ENCODE data around the gene S100A3.
"Not testable (repeated sequence)": the region's sequence is repeated elsewhere in the genome, so short reads cannot be mapped to it uniquely, and the experiment has no call there.

The S100A3 gene, protein sequence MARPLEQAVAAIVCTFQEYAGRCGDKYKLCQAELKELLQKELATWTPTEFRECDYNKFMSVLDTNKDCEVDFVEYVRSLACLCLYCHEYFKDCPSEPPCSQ

DNA sequence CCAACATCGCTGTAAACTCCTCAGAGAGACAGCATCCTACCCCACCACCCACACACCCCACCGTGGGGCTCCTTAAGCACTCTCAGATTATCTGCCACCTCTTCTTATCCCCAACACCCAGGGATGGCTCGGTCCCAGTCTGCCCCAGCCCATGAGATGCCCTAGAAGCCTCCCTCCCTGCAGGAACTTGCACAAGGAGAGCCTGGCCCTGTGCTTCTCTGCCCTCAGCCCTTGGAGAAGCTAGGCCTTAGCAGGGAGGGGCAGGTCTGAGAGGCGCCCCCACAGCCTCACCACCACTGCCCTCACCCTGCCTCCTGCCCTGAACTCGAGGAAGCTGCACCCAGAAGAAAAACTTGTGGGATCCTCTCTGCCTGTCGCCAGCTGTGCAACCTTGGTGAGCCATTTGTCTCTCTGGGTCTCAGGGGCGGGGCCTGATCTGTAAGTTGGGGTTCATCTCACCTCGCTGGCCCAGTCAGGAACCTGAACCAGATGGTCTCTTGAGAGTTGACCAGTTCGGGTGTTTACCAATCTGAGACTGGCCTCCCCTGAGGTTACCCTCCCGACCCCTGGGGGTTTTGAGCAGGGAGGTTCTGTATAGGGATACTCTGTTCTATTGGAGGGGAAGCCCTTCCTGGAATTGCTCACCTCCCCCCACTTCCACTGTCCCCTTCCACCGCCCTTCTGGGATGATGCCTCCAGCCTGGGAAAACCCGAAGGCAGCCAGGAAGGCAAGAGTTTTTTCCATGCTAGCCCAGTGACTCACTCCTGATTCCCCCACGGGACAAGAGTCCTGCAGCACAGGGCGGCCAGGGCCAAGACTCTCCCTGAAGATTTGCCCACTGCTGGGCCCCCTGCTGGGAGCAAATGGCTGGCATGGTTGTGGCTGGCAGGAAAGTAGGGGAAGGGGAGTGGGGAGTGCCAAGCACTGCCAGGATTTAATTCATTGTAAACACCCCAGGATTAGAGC is at the start of gene S100A3:
Gene S100A3, minus strand, starts transcription at position 537 of the 967 bp plus-strand sequence. CDS start 773 bp downstream, outside the sequence.
- no peak for DNase-seq

DNA sequence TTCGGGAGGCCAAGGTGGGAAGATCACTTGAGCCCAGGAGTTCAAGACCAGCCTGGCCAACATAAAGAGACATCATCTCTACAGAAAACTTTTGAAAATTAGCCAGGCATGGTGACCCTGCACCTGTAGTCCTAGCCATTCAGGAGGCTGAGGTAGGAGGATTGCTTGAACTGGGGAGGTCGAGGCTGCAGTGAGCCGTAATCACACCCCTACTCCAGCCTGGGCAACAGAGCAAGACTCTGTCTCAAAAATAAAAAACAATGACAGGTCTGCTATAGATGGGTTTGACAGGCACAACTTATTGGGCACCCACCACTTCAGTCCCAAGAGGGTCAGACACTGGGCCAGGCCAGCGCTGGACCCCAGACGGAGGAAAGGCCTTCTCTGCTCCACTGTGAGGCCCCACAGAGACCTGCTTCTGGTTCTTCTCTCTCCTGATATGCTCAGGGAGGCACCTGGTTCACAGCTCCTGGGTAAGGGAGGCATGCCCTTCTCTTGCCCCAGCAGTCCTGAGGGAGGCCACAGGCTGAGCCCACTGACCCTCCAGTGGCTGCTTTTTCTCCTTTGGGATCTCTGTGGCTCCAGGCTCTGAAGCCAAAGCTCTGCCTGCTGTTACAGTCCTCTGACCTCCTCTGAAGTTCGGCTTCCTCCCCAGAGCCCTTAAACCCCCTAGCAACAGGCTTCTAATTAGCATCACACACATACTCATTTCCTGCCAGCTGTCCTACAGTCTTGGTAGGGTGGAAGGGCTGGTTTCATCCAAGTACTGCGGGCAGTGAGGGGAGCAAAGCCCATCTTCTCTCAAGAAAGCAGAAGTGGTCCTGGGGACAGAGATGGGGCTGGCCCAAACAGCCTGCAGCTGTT is 49.5 kb upstream of the S100A3 start:
- peak; percentile 16 for DNase-seq

DNA sequence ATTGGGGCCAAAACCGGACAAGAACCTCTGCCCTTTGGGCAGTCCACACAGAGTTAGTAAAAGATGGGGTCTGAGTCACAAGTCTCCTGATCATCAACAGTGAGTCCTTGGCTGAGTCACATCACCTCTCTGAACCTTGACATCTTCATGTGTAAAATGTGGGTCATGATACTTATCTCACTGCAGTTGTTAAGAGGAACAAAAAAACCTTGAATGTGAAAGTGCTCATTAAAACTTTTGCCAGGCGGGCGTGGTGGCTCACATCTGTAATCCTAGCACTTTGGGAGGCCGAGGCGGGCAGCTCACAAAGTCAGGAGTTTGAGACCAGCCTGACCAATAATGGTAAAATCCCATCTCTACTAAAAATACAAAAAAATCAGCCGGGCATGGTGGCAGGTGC is 48.1 kb upstream of the S100A3 start:
- DNase-seq = peak; percentile 2

DNA sequence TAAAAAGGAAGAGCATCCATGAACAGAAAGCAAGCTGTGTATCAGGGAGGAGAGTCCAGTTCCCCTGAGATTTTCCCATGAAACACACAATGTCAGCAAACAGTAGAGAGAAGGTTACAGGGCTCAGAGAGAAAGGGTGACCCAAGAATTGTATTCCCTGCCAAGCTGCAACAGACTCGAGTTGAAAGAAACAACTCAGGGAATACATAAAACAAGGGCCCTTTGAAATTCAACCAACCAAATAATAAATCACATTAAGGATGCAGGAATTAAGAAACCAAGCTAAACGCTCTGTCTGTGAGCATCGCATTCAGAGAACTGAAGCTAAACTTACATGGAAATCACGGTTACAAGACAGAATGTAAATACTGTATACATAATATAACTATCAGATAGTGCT is 43.7 kb upstream of the S100A3 start:
- no peak for DNase-seq

DNA sequence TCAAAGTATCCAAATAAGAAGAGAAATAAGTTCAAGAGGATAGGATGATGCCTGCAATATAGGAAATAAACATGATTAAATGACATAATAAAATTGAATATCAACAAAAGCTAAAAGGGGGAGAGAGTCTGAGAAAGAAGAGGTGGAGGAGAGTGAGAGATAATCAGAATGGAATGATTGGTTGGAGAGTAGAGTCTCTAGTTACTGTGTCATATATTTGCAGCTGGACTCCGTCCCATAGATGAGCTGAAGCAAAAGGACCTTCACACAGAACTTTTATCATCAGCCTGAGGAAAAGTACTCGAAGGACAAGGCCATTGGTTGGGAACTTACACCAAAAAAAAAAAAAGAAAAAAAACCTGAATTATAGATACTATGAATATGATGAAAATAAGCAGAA is 39.4 kb upstream of the S100A3 start:
- no peak for DNase-seq

DNA sequence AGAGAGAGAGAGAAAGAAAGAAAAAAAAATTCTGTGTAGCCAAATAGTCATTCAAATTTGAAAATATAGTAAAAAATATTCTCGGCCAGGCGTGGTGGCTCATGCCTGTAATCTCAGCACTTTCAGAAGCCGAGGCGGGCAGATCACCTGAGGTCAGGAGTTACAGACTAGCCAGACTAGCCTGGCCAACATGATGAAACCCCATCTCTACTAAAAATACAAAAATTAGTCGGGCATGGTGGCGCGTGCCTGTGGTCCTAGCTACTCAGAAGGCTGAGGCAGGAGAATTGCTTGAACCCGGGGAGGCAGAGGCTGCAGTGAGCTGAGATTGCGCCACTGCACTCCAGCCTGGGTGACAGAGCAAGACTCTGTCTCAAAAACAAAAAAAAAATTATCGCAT is 39.0 kb upstream of the S100A3 start:
- not testable (repeated sequence) for DNase-seq

DNA sequence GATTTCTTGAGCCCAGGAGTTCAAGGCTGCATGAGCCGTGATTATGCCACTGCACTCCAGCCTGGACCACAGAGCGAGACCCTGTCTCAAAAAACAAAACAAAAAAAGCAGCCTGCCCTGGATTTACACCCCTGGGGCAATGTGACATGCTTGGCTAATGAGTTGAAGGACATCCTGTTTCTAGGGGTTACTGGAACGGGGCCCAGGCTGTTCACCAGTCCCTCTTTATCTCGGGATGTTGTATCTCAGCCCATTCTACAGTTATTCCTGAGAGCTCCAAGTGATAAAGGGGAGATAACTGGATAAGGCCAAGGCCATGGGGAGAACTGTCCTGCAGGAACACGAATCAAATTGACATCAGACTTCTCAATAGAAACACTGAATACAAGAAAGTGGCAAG is 38.3 kb upstream of the S100A3 start:
- DNase-seq = no peak

DNA sequence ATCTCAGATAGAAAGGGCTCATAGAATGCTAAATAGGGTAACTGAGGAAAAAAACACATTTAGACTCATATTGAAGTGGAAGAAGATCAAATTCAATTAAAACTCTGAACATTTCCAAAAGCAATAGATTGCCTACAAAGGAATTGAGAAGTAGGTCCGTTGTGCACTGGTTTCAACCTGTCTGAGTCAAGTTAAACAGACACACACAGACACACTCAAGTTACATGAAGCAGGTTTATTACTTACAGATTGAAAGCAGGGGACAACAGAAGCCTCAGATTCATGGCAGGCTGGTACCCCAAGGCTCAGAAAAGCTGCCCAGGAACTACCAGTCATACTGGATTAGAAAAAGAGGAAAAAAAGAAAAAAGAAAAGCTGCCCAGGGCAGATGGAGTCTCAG is 37.3 kb upstream of the S100A3 start:
- no peak for DNase-seq

DNA sequence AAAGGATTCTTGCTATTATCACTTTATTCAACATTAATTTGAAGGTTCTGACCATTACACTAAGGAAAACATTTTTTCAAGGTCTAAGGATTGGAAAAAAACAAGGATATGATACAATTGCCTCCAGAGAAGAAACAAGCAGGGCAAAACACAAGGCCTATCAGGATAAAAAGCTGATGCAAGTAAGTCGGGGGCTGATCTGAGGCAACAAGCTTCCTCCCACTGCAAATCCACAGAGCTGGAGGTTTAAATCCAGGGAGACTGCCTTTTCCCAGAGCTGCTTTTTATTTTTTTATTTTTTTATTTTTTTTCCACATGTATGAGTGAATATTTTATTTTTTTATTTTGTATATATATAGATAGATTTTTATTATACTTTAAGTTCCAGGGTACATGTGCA is 35.9 kb upstream of the S100A3 start:
- no peak for DNase-seq

DNA sequence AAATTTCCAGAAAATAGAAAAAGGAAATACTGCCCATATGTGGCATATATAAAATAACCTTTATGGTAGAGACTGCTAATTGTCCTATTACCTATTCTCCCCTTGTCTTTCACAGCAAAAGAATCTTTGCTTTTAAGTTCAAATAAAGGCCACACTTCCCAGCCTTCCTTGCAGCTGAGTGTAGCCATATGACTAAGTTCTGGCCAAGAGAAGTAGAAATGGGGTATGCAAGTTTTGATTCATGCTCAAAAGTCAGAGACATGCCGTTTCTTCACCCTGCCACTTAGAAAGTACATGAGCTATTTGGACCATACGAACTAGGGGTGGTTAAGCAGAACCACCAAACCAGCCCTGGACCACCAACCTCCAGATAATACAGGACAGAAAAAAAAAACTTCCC is 34.9 kb upstream of the S100A3 start:
- DNase-seq = no peak

DNA sequence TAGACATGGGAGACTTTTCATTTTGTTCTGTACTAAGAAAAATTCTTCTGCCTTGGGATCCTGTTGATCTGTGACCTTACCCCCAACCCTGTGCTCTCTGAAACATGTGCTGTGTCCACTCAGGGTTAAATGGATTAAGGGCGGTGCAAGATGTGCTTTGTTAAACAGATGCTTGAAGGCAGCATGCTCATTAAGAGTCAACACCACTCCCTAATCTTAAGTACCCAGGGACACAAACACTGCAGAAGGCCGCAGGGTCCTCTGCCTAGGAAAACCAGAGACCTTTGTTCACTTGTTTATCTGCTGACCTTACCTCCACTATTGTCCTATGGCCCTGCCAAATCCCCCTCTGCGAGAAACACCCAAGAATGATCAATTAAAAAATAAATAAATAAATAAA is 34.5 kb upstream of the S100A3 start:
- DNase-seq = not testable (repeated sequence)

DNA sequence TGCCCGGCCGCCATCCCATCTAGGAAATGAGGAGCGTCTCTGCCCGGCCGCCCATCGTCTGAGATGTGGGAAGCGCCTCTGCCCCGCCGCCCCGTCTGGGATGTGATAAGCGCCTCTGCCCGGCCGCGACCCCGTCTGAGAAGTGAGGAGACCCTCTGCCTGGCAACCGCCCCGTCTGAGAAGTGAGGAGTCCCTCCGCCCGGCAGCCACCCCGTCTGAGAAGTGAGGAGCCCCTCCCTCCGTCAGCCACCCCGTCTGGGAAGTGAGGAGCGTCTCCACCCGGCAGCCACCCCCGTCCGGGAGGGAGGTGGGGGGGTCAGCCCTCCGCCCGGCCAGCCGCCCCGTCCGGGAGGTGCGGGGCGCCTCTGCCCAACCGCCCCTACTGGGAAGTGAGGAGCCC is 33.8 kb upstream of the S100A3 start:
- DNase-seq = not testable (repeated sequence)

DNA sequence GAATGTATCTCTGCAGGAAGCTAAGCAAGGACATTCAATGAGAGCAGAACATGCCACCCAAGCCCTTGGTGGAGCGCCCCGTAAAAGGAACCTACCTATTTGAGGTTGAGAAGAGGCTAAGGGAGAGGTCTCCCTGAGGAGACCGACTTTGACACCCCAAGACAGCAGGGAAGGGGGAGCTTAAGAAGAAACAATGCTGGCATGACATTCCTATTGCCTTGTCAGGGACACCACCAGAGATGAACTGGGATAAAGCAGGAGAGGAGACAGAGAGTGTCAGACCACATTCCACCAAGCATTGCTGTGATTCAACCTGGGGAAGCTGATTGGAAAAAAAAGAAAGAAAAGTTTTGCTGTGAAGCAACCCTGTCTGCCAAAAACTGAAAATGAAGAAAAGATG is 29.9 kb upstream of the S100A3 start:
- no peak for DNase-seq

DNA sequence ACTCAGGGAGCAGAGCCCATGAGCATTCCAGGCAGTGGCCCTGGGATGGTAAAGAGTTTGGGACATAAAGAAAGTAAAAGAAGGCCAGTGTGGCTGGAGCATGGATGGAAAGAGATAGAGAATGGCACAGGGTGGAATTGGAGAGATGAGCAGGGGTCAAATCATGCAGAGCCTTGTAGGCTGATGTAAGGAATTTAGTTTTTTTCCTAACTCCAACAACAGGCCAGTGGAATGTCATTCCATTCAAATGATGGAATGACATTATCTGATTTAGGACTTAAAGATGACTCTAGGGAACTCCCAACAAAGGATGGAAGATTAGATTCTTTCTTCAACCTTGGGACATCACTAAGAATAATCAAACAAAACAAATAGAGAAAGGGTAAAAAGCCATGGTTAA is 29.4 kb upstream of the S100A3 start:
- no peak for DNase-seq

DNA sequence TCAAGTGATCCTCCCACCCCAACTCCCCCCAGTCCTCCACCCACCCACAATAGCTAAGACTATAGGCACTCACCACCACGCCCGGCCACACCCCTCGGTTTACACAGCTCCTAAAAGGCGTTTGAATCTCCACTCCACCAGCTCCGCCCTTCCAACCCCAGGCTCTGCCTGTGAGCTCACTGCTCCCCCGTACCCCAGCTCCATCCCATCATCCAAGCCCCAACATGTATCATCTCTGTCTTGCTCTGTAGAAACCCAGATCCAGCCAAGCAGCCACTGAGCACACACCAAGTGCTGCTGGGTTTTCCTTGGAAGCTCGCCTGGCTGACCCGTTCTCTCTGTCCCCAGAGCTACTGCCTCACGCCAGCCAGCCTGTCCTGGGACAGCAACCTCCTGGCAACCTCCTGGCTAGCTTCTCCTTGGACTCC is 28.6 kb upstream of the S100A3 start:
- DNase-seq = no peak

DNA sequence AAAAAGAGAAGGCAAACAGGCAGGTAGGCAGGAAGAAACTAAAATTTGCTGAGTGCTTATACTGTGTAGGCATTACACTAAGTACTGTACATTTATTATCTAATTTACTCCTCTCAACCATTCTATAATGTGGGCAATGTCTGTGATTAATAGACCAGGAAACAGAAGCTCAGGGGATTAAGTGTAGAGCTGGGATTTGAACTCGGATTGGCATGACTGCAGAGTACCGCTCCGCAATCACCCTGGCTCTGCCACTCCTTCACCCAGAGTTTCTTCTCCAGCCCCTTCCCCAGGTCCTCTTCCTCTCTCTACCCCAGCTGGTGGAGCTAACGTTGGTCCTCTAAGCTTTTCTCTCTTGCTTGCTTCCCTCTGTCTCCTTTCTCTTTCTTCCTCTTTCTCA is 28.1 kb upstream of the S100A3 start:
- no peak for DNase-seq

DNA sequence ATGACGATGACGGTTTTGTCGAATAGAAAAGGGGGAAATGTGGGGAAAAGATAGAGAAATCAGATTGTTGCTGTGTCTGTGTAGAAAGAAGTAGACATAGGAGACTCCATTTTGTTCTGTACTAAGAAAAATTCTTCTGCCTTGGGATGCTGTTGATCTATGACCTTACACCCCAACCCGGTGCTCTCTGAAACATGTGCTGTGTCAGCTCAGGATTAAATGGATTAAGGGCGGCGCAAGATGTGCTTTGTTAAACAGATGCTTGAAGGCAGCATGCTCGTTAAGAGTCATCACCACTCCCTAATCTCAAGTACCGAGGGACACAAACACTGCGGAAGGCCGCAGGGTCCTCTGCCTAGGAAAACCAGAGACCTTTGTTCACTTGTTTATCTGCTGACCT is 26.4 kb upstream of the S100A3 start:
- DNase-seq = not testable (repeated sequence)

DNA sequence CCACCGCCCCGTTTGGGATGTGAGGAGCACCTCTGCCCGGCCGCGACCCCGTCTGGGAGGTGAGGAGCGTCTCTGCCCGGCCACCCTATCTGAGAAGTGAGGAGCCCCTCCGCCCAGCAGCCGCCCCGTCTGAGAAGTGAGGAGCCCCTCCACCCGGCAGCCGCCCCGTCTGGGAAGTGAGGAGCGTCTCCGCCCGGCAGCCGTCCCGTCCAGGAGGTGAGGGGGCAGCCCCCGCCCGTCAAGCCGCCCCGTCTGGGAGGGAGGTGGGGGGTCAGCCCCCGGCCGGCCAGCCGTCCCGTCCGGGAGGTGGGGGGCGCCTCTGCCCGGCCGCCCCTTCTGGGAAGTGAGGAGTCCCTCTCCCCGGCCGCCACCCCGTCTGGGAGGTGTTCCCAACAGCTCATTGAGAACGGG is 26.0 kb upstream of the S100A3 start:
- not testable (repeated sequence) for DNase-seq

DNA sequence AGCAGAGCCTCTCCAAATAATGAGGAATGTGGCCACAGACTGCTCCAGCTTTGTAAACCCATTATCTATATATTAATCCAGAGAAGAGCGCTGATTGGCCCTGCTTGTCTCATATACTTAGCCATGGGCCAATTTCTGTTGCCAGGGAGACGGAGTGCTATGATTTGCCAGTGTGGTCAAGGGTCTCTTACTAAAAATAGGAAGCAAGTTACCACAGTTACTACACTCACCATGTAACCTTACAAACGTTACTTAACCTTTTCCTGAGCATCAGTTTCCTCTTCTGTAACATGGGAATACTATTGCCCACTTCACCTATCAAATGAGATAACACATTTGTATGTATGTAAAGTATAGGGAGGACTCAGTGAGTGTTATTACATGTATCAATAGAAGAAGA is 24.3 kb upstream of the S100A3 start:
- no peak for DNase-seq

DNA sequence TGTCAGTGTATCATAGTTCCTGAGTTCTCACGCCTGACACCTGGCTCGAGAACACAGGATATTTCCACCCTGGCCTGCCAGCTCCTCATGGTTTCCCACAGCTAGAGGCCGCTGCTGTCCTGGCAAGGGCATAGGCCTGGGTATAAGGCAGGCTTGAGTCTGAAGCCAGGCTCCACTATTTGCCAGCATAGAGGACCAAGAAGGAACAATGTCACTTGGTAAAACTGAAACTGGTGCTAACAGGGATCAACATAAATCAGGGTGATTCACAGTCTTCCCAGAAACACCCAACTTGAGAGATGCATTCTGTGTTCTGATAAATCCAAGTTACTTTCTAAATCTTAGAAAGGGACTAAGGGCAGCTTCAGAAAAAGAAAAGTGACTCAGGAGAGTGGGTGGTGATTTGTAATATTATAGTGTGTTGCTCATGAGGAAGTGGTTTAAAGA is 23.5 kb upstream of the S100A3 start:
- DNase-seq = peak; percentile 53

DNA sequence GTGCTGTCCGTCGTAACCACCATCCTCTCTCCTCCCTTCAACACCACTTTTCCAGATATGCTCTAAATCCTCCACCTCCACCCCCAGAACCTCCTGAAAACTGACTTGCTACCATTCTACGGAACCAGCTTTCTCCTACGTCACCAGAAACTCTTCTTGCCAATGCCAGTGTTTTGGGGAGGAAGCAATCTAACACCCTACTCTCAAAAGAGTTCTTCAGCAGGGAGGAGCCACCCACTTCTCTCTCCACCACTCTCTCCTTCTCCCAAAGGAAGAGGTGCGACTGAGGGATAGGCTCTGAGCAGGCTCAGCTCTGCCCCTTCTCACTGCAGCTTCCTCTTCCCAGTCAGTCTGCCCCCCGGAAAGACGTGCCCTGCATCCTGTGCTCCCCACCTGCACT is 22.6 kb upstream of the S100A3 start:
- DNase-seq = no peak

DNA sequence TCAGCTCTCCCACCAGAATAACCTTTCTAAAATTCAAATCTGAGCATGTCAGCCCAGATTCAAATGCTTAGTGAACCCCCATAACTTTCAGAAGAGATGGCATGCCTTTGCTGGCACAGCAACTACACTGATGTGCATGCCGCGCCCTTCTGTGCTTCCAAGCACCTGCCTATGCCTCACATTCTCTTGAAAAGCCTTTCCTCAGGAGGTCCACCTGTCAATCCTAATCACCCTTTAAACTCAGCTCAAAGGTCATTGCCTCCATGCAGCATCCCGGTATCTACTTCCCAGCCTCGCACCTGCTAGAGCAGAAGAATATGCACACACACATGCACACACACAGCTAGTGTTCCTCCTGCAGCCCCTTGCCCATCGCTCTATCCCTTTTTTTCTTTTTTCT is 21.8 kb upstream of the S100A3 start:
- no peak for DNase-seq

DNA sequence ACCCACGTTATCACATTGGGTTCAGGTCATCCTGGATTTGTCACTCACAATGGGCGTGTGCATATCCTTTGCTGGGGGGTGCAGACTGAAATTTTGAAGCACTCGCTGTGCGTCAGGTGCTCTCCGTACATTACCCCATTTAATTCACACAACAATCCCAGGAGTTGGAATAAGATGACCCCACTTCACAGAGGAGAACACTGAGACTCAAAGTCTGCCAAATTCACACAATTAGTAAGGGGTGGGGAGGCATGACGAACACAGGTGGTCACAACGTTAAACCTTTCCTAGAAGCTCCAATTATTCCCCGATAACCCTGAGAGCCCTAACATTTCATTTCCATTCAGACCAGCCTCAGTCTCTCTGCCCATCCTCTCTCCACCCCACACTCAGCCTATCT is 20.4 kb upstream of the S100A3 start:
- DNase-seq = no peak

All from CD4-positive, alpha-beta T cell treated with Interleukin-12 subunit alpha and Interleukin-12 subunit beta, for 1 hour (primary cell).